Measurements from ENCODE around the gene INAFM1. TPM values are rescaled to one million over a fixed set of nuclear protein-coding genes. Genes with fewer than 3 reads are reported as not detected.

Gene INAFM1
- total RNA-seq, 2 donors from 2014 or later: 10.3 to 18.6 TPM

DNA sequence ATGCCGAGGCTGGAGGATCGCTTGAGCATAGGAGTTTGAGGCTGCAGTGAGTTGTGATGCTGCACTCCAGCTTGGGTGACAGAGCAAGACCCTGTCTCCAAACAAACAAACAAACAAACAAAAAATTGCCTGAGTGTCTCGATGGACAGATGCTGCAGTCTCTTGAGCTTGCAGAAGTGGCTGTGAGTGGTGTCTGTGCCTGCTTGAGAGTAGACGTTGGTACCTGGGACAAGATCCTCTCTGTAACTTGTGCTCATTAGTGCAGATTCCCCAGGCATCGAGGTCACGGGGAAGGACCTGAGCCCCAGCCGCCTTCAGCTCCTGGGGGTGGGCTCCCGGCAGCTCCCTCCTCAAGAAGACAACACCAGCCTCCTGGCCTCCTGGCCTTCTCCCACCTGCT lies 48.7 kb downstream of the INAFM1 start:
- ATAC-seq (ENCODE audit: insufficient number of reproducible peaks, low FRiP score, low read depth): no peak
- no peaks in the 10 kb centered on the region for H3K27me3 ChIP-seq (replicated peaks; ENCODE audit: insufficient read depth)

DNA sequence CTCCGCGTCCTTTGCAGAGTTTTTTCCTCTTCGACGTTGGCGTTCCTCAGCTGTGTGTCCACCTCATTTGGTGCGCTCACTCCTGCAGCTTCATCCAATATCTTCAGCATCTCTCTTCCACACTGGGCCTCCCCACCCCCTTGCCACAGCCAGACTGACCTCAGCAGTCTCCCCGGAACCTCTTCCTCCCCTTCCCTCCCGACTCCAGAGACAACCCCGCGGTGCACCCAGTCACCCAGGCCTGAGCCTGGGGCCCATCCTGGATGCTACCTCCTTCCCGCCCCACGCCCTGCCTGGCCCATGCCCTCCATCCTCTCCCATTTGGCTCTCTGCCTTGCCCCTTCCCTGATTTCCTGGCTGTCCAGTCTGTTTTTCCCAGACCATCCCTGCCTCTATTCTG lies 49.2 kb downstream of the INAFM1 start:
- ATAC-seq (ENCODE audit: insufficient number of reproducible peaks, low FRiP score, low read depth) (no peak), DNase-seq (ENCODE audit: low spot score) (no peak)
- Histone ChIP-seq H3K27ac (peak overlapping the region in 1 of 2 donors; percentile 55), H3K4me3 (peak overlapping the region; percentile 44), H3K4me1 (ENCODE audit: control insufficient read depth in 1 of 2, low read depth in 2 of 2) (no peaks in the 10 kb centered on the region), H3K9me3 (no peaks in the 10 kb centered on the region), H3K27me3 (replicated peaks; ENCODE audit: insufficient read depth) (no peaks in the 10 kb centered on the region), H3K36me3 (no peaks in the 10 kb centered on the region)
- TF ChIP-seq, protein P1, sequence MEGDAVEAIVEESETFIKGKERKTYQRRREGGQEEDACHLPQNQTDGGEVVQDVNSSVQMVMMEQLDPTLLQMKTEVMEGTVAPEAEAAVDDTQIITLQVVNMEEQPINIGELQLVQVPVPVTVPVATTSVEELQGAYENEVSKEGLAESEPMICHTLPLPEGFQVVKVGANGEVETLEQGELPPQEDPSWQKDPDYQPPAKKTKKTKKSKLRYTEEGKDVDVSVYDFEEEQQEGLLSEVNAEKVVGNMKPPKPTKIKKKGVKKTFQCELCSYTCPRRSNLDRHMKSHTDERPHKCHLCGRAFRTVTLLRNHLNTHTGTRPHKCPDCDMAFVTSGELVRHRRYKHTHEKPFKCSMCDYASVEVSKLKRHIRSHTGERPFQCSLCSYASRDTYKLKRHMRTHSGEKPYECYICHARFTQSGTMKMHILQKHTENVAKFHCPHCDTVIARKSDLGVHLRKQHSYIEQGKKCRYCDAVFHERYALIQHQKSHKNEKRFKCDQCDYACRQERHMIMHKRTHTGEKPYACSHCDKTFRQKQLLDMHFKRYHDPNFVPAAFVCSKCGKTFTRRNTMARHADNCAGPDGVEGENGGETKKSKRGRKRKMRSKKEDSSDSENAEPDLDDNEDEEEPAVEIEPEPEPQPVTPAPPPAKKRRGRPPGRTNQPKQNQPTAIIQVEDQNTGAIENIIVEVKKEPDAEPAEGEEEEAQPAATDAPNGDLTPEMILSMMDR (IDR thresholded peaks at IDR 0.05): no peak

More for the DNA sequence above, 48.7 kb downstream of the INAFM1 start:
- Histone ChIP-seq H3K4me3 (peak overlapping the region; percentile 44), H3K9me3 (no peaks in the 10 kb centered on the region), H3K27ac (peak overlapping the region in 1 of 2 donors; percentile 55), H3K36me3 (no peaks in the 10 kb centered on the region), H3K4me1 (ENCODE audit: control insufficient read depth in 1 of 2, low read depth in 2 of 2) (no peaks in the 10 kb centered on the region)
- TF ChIP-seq, protein P1 (IDR thresholded peaks at IDR 0.05): no peak
- DNase-seq (ENCODE audit: low spot score): no peak

DNA sequence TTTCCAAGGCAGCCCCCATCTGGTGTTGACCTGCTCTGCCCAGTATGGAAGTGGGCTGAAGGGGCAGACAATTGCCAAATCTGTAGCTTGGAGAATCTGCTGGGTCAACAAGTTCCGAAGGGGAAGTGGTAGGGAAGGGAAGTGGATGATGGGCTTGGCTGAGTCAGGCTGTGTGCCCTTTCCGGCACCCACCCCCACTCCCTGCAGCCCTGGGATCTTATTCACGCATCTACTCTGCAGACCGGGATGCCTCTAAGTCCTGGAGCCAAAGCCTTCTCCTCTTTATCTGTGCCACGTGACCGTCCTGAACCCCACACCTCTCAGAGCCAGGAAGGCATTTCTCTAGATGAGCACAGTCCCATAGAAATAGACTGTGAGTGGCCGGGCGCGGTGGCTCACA lies 49.8 kb downstream of the INAFM1 start:
- ATAC-seq (ENCODE audit: insufficient number of reproducible peaks, low FRiP score, low read depth): no peak
- Histone ChIP-seq H3K36me3 (no peaks in the 10 kb centered on the region), H3K4me3 (peak overlapping the region; percentile 44), H3K27me3 (replicated peaks; ENCODE audit: insufficient read depth) (no peaks in the 10 kb centered on the region), H3K27ac (peak overlapping the region in 1 of 2 donors; percentile 55), H3K4me1 (ENCODE audit: control insufficient read depth in 1 of 2, low read depth in 2 of 2) (no peaks in the 10 kb centered on the region), H3K9me3 (no peaks in the 10 kb centered on the region)
- TF ChIP-seq, protein P1 (IDR thresholded peaks at IDR 0.05): no peak
- no peak for DNase-seq (ENCODE audit: low spot score)

Other genes with a start within 250 kb of the INAFM1 start
- gene TMEM160, start 226.3 kb upstream of the INAFM1 start, total RNA-seq: 10 to 100 TPM in 1 of 2 donors, 1 to 10 TPM in 1; 2.4 to 55.0 TPM
- gene ZC3H4, start 161.1 kb upstream of the INAFM1 start, total RNA-seq: 10 to 100 TPM; 21.9 to 26.0 TPM
- 10 to 100 TPM; 39.3 to 50.8 TPM for gene SAE1, start 144.1 kb upstream of the INAFM1 start, total RNA-seq
- gene BBC3, start 43.7 kb upstream of the INAFM1 start, total RNA-seq: 10 to 100 TPM in 1 of 2 donors, 1 to 10 TPM in 1; 6.5 to 21.4 TPM
- 10 to 100 TPM; 26.7 to 38.9 TPM for gene CCDC9, start 18.4 kb upstream of the INAFM1 start, total RNA-seq
- 10 to 100 TPM; 37.6 to 51.9 TPM for gene C5AR1, start 35.0 kb downstream of the INAFM1 start, total RNA-seq
- 10 to 100 TPM; 10.3 to 25.7 TPM for gene C5AR2, start 57.3 kb downstream of the INAFM1 start, total RNA-seq
- gene DHX34, start 74.4 kb downstream of the INAFM1 start, total RNA-seq: 10 to 100 TPM; 20.4 to 21.3 TPM
- gene MEIS3, start 144.6 kb downstream of the INAFM1 start, total RNA-seq: 10 to 100 TPM in 1 of 2 donors, 1 to 10 TPM in 1; 6.4 to 11.5 TPM
- under 1 TPM in 1 of 2 donors, not detected in 1; 0.28 TPM for gene SLC8A2, start 197.0 kb downstream of the INAFM1 start, total RNA-seq
- gene KPTN, start 209.3 kb downstream of the INAFM1 start, total RNA-seq: 1 to 10 TPM in 1 of 2 donors, under 1 TPM in 1; 0.95 to 1.2 TPM
- 100 to 1,000 TPM; 107 to 147 TPM for gene NAPA, start 240.2 kb downstream of the INAFM1 start, total RNA-seq